HL-60/S4 treated with retinoic acid at 250 ng/mL for 4 days and 3 days (cell line): Measurements from ENCODE around the gene CA6.
"Not testable (repeated sequence)": the region's sequence is repeated elsewhere in the genome, so short reads cannot be mapped to it uniquely, and the experiment has no call there.

Experiments used
- in situ Hi-C: fragments of 300-500 bp; cut with MboI; formaldehyde crosslinking; loops from 2 replicates; pipeline ENCODE4 v1.7.0; 2022; ENCODE audit warnings: low sequenced_read_pairs

Gene CA6

DNA sequence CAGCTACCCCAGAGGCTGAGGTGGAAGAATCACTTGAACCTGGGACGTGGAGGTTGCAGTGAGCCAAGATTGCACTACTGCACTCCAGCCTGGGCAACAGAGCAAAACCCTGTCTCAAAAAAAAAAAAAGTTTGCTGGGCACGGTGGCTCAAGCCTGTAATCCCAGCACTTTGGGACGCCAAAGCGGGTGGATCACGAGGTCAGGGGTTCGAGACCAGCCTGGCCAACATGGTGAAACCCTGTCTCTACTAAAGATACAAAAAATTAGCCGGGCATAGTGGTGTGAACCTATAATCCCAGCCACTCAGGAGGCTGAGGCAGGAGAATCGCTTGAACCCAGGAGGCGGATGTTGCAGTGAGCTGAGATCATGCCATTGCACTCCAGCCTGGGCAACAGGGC is 23.2 kb downstream of the CA6 start:
- in situ Hi-C loops = not testable (repeated sequence)

DNA sequence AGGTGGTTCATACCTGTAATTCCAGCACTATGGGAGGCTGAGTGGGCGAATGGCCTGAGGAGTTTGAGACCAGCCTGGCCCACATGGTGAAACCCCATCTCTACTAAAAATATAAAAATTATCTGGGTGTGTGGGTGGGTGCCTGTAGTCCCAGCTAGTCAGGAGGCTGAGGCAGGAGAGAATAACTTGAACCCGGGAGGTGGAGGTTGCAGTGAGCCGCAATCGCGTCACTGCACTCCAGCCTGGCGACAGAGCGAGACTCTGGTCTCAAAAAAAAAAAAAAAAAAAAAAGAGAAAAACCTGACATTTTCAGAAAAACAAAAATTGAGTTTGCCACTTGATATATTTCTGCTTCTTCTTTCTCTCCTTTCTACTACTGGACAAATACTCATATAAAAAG is 24.3 kb downstream of the CA6 start:
- in situ Hi-C loops = no loop called here

DNA sequence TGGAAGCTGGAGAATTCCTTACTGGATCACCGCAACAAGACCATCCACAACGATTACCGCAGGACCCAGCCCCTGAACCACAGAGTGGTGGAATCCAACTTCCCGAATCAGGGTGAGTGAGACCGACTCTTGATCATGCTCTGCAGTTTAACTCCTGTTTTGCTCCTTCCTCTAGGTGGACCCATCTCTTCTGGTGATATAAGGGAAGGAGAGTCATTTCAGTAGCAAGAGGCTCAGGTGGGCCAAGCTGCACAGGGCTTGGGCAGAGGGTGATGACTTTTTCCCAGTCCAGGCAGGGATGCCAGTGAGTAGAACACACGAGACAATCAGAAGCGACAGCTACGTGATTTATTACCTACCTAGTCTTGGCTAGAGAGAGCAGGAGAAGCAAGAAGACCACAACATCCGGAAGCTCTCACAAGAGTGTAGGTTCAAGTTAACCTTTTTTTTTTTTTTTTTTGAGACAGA is 25.2 kb downstream of the CA6 start:
- in situ Hi-C loops = no loop called here

DNA sequence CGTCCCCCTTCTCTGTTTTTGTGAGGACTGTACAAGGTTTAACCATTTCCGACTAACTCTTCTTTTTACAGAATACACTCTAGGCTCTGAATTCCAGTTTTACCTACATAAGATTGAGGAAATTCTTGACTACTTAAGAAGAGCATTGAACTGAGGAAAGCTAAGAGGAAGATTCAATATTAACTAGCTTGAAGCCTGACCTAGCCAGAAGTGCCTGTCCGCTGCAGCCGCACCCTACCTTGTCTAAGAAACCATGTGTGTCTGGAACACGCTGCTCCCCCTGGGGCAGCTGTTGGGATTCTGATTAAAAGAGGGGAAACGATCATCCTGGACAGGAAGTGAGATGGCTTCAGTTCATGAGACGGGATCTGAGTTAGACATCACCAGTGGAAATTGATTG is 28.9 kb downstream of the CA6 start:
- in situ Hi-C loops = no loop called here

DNA sequence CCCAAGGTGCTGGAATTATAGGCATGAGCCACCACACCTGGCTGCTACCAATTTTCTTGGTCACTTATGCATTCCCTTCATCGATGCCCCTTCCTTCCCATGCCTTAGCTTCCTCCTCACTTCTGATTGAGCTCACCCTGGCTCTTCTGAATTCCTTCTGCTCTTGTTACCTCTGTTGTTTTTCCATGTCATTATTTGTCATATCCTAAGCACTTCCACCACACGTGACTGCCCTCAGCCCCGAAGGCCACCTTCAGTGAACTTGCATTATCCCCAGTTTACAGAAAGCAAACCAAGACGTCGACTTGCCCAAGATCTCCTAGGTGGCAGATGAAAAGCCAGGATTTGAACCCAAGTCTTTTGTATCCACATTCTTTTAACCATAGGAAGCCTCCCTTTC is 30.7 kb downstream of the CA6 start:
- in situ Hi-C loops = no loop called here

DNA sequence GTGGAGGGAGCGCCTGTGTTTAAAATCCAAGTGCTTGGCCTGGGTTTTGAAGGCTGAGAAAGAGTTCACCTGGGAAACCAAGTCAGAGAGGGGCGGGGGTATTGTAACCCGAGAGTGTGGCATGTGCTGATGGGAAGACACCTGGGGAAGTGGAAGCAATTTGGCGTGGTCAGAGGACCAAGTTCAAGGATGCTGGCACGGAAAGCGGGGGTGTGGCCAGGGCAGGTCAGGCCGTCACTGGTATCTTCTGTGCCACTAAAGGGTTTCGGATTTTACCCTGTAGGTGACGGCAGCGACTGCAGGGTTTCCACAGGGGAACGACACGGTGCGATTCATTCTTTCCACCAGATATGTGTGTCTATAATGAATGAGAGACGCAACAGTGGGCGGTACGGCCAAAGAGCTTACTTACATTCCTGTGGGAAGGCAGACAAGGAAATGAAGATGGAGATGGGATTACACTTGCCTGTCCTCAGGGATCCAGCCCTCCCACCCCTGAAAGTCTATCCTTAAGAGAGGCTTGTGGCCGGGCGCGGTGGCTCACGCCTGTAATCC is 31.3 kb downstream of the CA6 start:
- in situ Hi-C loops = no loop called here

DNA sequence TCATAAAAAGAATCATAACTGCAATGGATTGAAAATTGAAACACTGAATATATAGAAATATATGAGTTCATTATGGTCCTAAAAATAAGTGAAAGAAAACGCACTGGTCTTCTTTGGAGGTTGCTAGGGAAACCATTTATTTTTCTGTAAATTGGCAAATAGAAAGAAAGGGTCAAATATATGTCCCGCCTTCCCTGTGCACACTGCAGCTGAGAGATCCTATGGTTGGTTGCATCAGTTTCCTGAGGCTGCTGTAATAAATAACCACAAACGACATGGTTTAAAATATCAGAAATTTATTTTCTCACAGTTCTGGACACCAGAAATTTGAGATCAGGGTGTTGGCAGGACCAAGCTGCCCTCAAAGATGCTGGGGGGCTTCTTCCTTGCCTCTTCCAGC is 35.0 kb downstream of the CA6 start:
- in situ Hi-C loops = no loop called here

DNA sequence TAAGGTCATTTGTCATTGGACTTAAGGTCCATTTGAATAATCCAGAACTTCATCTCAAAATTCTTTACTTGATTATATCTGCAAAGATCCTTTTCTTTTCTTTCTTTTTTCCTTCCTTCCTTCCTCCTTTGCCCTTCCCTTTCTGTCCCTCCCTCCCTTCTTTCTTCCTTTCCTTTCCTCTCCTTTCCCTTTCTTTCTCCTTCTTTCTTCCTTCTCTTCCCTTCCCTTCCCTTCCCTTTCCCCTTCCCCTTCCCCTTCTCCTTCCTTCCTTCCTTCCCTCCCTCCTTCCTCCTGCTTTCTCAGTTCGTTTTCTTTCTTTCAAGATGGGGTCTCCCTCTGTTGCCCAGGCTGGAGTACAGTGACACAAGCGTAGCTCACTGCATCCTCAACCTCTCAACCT is 35.5 kb downstream of the CA6 start:
- in situ Hi-C loops = no loop called here

DNA sequence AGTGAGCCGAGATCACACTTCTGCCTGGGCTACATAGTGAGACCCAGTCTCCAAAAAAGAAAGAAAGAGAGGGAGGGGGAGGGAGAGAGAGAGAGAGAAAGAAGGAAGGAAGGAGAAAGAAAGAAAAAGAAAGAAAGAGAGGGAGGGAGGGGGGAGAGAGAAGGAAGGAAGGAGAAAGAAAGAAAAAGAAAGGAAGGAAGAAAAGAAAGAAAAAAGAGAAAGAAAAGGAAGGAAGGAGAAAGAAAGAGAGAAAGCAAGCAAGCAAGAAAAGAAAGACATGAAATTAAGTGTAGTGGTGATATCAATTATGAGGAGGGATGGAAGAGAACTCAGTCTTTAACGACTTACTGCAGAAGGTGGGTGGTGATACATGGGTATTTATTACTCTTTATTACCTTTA is 38.5 kb downstream of the CA6 start:
- in situ Hi-C loops = no loop called here

DNA sequence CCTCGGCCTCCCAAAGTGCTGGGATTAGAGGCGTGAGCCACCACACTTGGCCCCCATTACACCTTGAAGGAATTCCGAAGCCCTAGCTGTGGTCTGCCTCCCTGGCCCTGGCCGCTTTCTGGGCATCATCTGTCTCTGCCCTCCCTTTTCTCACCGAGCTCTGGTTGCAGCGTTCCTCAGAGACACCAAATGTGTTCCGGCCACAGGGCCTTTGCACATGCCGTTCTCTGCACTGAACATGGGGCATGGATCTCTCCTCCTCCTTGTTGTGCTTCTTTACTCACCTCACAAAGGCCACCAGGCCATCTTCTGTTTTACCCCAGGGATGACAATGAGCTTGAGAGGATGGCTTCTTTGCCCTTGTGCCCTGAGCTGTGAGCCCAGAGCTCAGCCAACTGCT is 39.3 kb downstream of the CA6 start:
- in situ Hi-C loops = no loop called here

DNA sequence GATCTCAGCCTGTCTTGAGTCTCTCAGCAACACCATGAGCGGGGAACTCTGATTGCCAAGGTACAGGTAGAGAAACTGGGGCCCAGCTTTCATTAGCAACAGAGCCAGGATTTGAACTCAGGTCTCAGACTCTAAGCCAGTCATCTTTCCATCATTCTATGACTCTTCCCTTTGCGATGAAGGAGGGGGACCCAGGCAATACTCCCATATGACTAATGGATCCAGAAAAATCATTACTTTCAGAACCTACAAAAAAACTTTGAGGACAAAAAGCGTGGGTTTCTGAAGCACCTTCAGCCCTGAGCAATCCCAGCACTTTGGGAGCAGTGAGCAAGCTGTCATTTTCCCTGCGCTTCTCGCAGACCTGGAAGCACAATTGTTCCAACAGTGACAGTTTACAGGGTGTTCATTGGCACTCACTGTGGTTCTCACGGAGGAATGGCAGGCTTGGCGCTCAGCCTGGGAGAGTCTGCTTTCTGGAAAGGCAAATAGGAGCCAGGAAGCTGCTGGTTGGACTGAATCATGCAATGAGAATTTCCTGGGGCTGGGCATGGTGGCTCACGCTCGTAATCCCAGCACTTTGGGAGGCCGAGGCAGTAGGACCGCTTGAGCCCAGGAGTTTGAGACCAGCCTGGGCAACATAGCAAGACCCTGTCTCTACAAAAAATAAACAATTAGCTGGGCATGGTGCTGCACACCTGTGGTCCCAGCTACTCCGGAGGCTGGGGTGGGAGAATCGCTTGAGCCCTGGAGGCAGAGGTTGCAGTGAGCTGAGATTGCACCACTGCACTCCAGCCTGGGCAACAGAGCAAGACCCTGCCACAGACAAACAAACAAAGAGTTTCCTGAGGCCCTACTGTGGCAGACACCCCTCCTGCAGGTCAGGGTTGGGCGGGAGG is 40.5 kb downstream of the CA6 start:
- in situ Hi-C loops = no loop called here

DNA sequence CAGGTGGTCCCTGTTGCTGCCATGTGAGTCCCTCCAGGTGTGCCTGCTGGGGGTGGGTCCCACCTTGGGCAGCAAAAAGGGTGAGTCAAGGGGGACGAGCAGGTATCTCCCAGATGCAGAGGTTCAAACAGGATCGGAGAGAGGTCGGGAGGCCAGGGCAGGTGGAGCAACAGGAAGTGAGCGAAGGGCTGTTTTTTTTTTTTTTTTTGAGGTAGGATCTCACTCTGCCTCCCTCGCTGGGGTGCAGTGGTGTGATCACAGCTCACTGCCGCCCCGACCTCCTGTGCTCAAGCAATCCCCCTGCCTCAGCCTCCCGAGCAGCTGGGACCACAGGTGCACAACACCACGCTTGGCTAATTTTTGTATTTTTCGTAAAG is 41.1 kb downstream of the CA6 start:
- in situ Hi-C loops = no loop called here

DNA sequence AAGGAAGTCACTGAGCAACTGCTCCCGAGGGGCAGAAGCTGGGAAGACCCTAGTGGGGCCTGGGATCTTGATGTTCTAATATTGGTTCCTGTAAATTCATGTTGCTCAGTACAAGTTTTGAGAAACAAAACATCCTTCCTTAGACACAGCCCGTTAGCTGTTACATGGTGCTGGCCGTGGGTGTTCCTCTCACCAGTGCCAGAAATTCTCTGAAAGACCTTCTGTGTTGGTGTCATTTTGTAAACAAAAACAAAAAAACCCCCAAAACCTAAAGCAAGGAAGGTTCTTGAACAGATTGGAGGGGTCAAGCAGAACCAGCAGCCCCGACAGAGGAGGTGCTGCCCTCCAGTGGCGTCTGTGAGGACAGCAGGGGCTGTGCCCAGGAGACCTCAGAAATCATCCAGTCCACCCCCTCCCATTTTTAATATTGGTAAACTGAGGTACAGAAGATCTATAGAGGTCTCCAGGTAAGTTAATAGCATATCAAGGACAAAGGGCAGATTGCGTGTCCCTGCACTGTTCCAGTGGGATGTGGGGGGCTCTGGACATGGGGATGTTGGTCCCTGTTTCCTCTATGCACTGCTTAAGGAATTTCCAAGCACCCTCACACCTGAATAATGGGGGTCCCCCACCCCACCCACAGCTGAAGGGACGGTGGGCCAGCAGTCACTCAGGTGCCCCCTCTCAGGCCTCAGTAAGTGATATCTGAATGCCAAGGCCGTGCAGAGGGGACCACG is 42.4 kb downstream of the CA6 start:
- in situ Hi-C loops = no loop called here

DNA sequence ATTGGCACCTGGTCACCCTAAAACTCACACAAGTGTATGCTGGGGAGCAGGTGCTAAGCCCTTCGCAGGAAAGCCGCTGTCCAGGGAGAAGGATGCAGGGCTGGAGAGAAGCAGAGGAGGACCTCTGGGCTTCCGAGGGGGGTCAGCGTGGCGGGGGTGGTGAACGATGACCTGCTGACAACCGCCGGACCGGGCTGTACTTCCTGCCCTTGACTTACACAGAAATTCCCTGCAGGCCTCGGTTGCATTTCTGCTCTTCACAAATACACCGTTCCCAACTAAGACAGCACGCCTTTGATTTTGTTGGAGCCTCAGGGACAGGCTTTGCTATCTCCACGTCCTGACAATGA is 42.9 kb downstream of the CA6 start:
- in situ Hi-C loops = no loop called here

DNA sequence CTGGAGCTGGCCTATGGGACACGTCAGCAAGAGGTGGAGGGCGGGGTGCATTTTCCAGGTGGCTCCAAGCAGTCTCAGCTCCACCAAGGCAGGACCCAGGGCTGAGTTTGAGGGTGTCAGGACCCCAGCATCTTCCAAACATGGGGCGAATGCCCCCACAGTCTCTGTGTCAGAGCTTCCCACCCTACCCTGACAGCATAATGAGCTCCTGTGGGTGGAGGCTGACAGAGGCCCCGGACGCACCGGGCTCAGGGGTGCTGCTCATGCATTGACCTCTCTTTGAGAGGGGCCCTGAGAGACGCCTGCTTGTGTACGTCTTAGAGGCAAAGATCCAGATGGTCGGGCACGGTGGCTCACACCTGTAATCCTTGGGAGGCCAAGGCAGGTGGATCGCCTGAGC is 43.4 kb downstream of the CA6 start:
- in situ Hi-C loops = no loop called here

DNA sequence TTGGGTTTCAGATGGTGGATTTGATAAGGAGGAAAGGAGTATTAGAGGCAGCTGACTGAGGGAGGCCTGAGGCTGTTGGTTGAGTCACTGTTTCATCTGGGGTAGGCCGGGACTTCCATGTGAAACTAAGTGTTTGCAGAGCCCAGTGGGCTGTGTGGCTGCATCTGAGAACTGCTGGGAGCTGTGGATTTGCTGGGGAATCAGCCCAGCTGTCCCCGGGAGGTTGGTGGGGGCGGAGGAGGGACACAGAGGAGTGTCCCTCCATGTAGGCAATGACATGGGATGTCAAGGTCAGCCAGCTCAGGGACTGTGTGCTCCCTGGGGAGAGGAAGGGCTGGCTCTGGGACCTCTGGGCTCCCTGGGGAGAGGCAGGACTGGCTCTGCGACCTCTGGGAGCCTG is 44.2 kb downstream of the CA6 start:
- in situ Hi-C loops = no loop called here

DNA sequence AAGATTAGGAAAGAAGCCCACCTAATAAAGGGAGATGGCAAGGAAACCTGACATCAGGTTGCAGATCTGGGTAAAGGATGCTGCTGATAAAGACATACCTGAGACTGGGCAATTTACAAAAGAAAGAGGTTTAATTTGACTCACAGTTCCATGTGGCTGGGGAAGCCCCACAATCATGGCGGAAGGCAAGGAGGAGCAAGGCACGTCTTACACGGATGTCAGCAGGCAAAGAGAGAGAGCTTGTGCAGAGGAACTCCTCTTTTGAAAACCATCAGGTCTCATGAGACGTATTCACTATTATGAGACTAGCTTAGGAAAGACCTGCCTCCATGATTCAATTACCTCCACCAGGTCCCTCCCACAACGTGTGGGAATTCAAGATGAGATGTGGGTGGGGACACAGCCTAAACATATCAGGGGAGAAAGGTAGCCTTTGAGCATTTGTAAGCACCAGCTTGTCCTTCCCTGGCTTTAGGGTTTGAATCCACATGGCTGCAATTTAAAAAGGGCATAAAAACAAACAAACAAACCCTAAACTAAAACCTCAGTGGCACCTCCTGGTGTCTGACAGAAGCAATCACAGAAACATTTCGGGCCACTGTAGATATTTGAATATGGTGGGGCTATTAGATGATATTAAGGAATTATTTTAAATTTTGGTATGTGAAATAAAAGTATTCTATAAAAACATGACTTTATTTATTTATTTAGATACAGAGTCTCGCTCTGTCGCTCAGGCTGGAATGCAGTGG is 47.4 kb downstream of the CA6 start:
- in situ Hi-C loops = no loop called here

DNA sequence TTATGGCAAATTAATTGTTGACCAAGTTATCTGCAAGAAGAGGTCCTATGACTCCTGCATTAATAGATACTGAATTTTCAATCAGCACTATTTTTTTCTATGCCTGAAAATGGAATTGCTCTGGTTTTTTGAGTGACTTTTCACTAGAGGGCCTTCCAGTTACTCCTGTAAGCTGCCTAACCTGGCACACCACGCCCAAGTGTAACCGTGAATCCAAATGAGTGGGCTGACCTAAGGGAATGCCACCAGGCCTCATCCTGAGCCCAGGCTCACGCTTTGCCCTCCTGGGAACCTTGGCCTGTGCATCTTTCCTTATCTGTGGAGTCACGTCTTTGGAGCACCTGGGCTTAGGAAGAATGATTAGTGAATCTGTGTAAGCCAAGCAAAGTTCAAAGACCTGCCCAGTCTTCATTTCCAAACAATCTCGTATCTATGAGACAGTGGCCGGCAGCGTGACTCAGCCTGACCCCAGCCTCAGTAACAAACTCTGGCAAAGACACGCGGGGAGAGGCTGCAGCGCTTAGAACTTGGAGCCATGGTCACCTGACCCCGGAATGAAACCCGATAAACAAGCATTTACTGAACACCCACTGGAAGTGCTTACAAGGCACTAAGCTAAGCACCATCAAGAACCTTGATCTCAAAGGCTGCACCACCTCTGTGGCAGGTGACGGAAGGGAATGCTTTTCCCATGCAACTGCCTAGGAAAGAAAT is 48.5 kb downstream of the CA6 start:
- in situ Hi-C loops = not testable (repeated sequence)

DNA sequence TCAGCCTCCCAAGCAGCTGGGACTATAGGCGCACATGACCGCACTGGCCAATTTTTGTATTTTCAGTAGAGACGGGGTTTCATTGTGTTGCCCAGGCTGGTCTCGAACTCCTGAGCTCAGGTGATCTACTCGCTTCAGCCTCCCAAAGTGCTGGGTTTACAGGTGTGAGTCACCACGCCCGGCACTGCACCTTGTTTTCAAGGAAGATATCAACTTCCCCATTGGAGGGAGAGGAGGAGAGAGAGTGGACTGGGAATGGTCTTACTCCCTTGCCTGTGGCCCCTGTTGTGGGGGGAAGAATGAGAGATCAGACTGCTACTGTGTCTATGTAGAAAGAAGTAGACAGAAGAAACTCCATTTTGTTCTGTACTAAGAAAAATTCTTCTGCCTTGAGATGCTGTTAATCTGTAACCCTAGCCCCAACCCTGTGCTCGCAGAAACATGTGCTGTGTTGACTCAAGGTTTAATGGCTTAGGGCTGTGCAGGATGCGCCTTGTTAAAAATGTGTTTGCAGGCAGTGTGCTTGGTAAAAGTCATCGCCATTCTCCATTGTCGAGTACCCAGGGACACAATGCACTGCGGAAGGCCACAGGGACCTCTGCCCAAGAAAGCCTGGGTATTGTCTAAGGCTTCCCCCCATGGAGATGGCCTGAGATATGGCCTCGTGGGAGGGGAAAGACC is 56.0 kb downstream of the CA6 start:
- in situ Hi-C loops = not testable (repeated sequence)

DNA sequence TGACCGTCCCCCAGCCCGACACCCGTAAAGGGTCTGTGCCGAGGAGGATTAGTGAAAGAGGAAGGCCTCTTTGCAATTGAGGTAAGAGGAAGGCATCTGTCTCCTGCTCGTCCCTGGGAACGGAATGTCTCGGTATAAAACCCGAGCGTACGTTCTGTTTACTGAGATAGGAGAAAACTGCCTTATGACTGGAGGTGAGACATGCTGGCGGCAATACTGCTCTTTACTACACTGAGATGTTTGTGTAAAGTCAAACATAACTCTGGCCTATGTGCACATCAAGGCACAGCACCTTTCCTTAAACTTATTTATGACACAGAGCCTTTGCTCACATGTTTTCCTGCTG is 56.5 kb downstream of the CA6 start:
- in situ Hi-C loops = not testable (repeated sequence)
